GM20431 (cell line): Measurements from ENCODE around the gene DET1.
"Not testable (repeated sequence)": the region's sequence is repeated elsewhere in the genome, so short reads cannot be mapped to it uniquely, and the experiment has no call there.

Source experiments
- in situ Hi-C: fragments of 300-500 bp; cut with MseI, MboI; formaldehyde crosslinking; loops from one replicate; pipeline ENCODE4 v1.15.0; 2020; ENCODE audit warnings: low sequenced_read_pairs; ENCODE audit not compliant: unreplicated experiment

DET1 gene

DNA sequence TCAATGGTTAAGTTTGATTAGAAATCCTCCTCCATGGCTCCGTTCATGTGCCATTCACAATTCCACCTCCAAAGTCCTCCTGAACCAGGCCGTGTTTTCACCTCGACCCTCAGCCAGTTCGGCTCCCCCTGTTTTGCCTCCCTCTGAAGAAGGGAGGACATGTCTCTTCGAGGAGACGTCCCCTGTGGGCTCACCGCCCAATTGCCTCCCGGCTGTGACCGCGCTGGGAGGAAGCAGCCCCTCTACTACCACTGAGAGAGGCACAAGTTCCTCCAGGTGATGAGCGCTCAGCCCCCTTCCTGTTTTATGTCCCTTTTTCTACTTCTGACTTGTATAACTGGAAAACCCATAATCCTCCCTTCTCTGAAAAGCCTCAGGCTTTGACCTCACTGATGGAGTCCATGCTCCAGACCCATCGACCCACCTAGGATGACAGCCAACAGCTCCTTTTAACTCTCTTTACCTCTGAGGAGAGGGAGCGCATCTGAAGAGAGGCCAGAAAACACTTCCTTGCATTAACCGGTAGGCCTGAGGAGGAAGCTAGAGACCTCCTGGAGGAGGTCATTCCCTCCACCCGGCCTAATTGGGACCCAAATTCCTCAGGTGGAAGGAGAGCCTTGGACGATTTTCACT, 4.7 kb downstream of the DET1 start:
- in situ Hi-C loops, result no loop called here

DNA sequence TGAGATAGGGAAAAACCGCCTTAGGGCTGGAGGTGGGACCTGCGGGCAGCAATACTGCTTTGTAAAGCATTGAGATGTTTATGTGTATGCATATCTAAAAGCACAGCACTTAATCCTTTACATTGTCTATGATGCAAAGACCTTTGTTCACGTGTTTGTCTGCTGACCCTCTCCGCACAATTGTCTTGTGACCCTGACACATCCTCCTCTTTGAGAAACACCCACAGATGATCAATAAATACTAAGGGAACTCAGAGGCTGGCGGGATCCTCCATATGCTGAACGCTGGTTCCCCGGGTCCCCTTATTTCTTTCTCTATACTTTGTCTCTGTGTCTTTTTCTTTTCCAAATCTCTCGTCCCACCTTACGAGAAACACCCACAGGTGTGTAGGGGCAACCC, 5.4 kb downstream of the DET1 start:
- in situ Hi-C loops, result not testable (repeated sequence)

DNA sequence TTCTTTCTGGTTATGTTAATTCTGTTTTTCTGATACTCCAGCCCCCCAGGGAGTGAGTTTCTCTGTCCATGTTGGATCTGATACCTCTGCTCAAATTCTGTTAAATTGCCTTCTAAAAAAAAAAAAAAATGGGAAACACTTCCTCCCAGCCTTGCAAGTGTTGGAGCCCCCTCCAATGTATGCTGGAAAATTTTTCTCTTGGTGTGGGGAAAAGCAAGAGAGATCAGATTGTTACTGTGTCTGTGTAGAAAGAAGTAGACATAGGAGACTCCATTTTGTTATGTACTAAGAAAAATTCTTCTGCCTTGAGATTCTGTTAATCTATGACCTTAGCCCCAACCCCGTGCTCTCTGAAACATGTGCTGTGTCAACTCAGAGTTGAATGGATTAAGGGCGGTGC, 6.1 kb downstream of the DET1 start:
- in situ Hi-C loops, result not testable (repeated sequence)

DNA sequence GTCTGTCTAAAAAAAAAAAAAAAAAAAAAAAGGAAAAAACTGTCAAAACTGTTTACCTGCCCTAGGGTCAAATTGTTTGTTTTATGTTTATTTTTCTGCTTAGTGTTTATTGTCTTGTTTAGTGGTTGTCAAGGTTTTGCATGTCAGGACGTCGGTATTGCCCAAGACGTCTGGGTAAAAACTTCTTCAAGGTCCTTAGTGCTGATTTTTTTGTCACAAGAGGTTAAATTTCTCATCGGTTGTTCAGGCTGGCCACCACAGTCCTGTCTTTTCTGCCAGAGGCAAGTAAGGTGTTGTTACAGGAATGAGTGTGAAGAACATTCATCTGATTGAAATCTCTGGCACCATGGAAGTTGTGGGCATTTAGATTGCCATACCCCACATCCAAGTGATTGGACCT, 7.0 kb downstream of the DET1 start:
- in situ Hi-C loops, result no loop called here

DNA sequence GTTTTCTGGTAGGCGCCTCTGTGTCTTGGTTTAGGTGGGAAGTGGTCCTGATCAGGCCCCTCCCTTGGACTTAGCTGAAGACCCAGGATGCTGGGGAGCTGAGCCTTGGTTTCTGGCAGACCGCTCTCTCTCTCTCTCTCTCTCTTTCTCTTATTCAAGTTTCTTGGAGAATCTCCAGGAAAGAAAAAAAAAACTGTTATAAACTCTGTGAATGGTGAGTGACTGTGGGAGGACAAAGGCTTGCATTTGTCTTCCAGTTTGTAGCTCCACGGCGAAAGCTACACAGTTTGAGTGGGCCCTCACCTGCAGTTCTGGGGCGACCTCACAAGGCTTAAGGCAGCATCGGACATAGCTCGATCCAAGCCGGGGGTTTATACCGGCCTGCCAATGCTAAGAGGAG, 7.5 kb downstream of the DET1 start:
- in situ Hi-C loops, result no loop called here

DNA sequence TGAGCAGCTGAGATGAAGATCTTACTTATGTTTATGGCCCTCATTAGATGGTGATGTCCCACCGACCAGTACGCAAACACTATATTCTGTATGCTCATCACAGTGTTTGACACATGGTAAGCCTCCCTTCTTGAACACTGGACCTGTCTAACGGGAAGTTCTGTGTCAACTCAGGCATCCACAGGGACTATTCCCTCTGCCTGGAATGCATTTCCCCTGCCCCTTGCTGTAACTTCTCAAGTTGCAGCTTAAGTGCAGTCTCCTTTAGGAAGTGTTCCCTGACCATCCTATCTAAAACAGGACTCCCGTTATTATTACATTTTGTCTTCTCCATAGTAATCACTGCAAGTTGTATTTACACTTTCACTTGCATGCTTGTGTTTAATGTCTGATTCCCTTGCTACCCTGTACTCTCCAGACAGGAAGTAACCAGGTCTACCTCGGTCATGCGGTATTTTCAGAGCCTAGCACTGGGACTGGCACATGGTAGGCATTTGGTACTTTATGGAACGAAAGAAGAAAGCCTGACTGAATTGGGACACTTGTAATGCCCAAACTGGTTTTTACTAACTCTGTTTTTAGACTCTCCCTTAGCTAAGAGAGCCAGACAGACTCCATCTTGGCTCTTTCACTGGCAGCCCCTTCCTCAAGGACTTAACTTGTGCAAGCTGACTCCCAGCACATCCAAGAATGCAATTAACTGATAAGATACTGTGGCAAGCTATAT, 8.7 kb downstream of the DET1 start:
- in situ Hi-C loops, result no loop called here

DNA sequence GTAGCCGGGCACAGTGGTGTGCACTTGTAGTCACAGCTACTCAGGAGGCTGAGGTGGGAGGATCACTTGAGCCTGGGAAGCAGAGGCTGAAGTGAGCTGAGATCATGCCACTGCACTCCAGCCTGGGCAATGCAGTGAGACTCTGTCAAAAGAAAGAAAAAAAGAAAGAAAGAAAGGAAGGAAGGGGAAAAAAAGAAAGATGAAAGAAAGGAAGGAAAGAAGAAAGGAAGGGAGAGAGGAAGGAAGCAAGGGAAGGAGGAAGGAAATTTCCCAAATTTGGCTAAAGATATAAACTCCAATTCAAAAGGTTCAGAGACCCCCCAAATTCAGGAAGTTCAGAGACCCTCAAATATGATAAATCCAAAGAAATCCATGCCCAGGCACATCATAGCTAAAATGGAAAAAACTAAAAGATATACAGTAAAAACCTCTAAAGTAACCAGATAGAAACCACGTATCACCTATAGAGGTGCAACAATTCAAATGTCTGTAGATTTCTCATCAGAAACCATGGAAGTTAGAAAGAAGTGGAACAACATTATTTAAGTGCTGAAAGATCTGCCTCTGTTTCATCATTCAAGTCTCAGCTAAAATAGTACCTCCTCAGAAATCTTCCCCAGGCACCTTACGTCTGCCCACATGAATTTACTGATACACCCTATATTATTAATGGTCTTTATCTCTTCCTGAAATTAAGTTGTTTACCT, 10.7 kb downstream of the DET1 start:
- in situ Hi-C loops, result no loop called here

DNA sequence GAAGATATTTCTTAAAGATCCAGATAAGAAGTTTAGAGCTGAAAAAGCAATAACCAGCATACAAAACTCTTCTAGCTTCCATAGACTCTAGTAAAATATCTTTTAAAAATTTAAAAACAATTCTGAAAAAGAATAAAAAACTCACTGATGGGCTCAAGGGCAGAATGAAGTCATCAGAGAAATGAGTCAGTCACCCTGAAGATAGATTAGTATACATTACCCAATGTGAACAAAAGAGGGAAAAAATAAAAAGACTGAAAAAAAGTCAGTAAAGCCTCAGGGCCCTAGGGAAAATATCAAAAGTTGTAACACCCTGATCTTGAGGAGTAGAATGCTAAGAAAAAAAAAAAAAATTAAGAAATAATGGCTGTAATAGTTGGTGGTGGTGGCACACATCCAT, 11.4 kb downstream of the DET1 start:
- in situ Hi-C loops, result no loop called here

DNA sequence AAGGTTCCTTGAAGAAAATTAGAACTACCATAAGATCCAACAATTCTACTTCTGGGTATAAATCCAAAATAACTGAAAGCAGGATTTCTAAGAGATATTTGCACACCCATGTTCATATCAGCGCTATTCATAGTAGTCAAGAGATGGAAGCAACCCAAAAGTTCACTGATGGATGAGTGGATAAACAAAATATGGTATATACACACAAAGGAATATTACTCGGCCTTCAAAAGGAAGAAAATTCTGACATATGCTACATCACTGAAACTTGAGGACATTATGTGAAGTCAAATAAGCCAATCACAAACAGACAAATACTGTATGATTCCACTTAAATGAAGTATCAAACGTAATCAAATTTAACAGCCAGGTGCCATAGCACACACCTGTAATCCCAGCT, 13.1 kb downstream of the DET1 start:
- in situ Hi-C loops, result no loop called here

DNA sequence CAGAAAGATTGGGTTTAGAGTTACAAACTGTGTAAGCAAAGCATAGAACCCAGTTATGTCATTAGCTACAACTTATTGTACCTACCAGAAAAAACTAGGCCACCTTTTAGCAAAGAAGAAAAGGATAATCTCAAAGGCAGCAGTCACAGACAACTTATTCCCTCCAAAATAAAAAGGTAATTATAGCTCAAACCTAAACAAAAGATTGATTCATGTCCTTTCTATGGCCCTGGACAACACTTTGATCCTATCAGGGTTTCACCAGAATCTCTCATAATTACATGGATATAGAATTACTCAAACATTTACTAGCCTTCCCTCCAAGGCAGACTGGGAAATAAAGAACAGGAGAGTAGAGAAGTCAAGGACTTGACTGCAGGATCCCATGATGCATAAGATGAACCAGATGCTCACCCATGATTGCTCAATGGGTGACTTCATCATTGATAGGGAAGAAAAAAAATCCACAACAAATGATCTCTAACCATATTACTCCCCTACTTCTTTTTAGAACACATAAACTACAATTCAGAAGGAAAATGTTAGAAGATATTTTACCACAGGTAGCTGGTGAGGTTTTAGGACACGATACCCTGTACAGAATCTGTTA, 17.4 kb downstream of the DET1 start:
- in situ Hi-C loops, result no loop called here

DNA sequence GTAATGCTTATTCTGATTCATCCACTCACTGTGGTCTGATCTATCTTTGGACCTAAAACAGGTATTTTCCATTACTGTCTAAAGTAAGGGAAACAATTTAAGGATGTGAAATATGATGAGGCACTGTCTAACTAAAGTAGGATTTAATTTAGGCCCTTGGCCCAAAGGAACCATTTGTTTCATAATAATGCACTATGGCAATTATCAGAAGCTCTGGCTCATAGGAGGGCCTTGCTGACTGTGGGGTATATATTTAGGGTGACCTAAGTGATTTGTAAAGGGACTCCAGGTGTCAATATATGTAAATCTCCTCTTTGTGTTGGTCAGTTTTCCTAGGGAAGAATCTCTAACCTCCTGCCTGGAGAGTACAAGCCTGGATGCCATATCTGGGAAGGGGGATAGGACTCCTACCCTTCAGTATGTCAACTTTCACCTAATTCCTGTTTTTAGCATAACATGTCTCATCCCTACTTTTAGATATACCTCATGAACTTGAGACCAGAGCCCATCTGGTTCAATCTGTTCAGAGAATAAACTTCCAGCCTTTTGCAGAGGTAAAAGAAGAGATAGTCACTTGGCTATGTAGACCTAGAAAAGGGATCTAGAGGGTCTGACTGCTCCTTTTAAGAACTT, 20.1 kb downstream of the DET1 start:
- in situ Hi-C loops, result no loop called here

DNA sequence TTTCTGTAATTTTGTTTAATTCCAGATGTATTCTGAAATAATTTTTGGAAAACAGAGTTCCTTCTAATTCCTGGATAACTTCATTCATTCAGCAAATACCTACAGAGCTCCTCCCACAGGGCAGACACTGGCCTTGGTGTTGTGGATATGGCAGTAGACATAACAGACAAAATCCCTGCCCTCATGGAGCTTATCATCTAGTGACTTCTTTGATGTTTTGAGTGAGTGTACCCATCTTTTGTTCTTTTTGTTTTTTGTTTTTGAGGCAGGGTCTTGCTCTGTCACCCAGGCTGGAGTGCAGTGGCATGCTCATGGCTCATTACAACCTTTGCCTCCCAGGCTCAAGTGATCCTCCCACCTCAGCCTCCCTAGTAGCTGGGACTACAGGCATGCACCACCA, 21.1 kb downstream of the DET1 start:
- in situ Hi-C loops, result no loop called here

DNA sequence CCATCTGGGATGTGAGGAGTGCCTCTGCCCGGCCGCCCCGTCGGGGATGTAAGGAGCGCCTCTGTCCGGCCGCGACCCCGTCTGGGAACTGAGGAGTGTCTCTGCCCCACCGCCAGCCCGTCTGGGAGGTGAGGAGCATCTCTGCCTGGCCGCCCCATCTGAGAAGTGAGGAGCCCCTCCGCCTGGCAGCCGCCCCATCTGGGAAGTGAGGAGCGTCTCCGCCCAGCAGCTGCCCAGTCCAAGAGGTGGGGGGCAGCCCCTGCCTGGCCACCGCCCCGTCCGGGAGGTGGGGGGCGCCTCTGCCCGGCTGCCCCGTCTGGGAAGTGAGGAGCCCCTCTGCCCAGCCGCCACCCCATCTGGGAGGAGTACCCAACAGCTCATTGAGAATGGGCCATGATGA, 22.4 kb downstream of the DET1 start:
- in situ Hi-C loops, result not testable (repeated sequence)

DNA sequence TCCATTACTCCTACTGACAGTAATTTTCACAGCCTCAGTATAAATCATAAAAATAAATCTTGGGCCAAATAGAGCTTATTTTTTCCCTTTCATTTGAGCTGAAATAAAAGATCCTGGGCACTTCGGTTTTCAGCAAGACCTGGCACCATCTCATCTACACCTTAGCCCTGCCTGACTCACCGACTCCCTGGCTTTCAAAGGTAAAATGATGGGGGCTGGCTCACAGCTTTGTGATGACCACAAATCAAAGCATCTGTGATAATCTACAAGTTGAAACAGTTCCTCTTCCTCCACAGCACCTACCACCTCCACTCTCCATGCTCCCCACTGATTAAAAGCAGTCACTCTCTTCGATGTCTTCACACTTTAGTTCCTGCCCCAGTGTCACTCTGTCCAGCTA, 27.6 kb downstream of the DET1 start:
- in situ Hi-C loops, result no loop called here

DNA sequence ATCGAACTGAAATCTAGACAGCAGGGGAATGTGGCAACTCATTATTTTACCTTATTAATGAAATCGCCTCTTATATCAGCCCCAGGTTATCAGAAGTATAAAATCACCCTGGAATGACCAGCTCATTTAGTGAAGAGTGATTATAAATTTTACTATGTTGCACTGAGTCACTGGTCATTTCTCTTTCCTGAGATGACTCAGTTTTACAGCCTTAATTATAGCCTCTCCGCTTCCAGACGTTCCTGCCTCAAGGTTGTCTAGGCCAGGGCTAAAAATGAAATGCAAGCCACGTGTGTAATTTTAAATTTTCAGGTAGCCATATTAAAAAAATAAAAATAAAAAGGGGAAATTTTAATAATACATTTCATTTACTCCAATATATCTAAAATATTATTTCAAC, 33.3 kb downstream of the DET1 start:
- in situ Hi-C loops, result no loop called here

DNA sequence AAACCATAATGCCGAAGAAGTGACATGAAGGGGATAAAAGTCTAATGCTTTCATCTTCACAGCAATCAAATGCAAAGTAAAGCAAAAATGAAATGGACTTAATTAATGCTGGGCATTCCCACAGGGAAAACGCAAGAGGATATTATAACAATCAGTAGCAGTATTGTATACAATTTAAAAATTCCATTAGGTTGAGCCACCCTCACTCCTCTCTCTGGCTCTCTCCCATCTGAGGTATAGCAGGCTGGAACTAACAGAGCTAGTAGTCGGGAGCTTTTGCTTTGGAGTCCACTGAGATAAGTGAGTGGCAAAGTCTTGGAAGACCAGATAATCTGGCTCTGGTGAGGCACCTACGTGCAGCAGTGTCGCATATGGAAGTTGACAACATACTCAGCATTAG, 33.9 kb downstream of the DET1 start:
- in situ Hi-C loops, result no loop called here

DNA sequence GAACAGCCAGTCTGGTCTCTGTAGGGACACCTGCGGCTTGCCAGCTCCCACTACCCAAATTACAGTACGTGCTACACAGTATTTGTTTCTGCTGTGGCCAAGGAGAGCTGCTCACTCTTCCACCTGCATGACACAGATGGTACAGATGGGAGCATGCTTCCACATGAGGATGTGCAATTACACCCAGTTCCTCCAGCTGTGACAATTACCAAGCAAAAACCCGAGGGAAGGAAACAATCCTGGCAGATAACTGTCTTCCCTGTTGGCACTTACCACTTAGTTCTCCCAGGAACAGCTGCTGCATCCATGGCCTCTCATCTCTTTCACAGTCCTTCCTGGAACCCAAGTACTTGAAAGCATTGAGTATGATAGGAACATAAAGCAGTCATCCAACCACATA, 34.4 kb downstream of the DET1 start:
- in situ Hi-C loops, result no loop called here

DNA sequence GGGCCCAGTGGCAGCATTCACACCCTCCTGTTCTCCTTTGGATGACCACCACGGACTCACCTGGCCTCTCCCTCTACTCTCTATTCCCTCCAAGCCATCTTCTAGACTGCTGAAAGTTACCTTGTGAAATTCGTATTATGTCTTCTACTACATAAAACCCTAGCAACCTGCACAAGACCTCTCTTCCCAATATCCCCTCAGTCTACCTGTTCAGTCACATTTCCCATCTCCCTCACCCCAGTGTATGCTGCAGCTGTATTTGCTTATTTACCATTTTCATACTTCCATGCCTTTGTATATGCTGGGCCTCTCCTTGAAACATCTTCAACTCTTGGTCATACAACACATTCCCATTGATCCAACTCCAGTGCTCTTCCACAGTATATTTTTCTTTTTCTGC, 35.3 kb downstream of the DET1 start:
- in situ Hi-C loops, result no loop called here

DNA sequence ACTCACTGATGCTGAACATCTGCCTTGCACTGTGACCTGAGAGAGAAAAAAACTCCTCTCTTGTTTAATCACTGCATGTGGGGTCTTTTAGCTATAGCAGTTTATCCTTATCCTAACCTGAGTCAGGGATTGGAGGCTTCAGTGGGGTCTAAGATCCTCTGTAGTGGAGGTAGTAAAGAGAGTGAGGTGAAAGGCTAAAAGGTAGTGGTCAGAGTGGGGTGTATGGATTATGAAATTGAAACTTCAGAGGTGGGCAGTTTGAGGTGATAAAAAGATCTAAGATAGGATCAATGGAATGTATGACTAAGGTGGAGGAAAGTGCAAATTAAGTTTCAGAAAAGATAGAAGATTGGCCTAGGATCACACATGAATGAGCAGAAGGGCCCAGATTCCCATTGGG, 36.5 kb downstream of the DET1 start:
- in situ Hi-C loops, result no loop called here

DNA sequence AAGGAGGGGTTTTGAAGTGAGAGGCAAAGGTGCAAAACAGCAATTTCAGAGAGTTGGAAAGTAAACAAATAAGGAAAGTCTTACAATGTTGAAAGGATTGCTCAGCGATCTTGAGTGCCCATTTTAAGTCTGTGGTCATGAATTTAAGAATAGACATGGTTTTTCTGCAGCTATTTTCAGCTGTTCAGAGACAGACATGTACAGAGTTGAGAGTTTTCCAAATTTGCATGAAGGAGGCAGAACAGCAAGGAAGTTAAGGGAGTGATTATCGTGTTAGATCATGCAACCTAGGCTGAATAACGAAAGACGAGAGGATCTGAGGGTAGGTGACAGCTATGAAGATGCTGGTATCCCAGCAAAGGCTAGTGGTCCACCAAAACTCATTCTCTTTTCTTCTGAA, 37.2 kb downstream of the DET1 start:
- in situ Hi-C loops, result no loop called here

DNA sequence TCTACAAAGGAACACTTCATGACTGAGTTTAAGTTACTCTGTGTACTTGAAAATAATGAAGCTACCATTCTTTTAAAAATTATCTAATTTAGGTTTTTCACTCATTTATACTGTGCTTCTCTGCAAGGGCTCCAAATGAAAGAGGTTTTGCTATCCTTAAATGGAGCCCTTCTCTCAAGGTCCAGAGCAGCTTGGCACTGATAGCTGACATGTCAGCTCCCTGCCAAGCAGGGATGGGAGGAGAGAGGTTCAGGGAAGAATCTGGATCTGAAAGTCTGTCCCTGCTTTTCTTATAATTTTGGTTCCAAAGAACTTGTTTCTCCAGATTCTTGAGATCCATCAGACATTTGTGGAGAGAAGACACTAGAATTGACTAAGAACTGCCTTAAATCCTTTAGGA, 39.9 kb downstream of the DET1 start:
- in situ Hi-C loops, result no loop called here
